ENCODE results near the gene COBL.

DNA sequence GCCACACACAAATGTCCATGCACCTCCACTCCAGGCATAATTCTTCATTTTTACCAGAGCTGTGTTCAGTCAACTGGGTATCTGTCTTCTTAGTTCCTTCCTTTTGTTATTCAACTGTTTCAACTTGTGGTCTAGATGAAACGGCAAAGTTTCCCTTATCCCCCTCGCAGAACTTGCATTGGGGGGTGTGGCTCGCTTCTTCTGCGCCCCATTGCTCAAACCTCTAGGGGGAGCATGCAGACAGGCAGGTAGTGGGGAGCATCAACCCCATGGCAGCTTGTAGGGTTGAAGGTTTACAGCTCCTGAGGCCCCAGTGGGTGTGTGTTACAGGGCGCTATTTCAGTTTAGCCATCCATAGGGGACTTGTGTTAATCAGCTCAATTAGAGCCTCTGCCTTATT, 38.3 kb upstream of the COBL start:
- TF ChIP-seq, protein P1, sequence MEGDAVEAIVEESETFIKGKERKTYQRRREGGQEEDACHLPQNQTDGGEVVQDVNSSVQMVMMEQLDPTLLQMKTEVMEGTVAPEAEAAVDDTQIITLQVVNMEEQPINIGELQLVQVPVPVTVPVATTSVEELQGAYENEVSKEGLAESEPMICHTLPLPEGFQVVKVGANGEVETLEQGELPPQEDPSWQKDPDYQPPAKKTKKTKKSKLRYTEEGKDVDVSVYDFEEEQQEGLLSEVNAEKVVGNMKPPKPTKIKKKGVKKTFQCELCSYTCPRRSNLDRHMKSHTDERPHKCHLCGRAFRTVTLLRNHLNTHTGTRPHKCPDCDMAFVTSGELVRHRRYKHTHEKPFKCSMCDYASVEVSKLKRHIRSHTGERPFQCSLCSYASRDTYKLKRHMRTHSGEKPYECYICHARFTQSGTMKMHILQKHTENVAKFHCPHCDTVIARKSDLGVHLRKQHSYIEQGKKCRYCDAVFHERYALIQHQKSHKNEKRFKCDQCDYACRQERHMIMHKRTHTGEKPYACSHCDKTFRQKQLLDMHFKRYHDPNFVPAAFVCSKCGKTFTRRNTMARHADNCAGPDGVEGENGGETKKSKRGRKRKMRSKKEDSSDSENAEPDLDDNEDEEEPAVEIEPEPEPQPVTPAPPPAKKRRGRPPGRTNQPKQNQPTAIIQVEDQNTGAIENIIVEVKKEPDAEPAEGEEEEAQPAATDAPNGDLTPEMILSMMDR (IDR thresholded peaks at IDR 0.05) = no peak
- TF ChIP-seq POLR2A (IDR thresholded peaks at IDR 0.05) = no peak

Measured in adrenal gland (tissue), 5 donors.